CD4-positive, alpha-beta T cell (primary cell): ENCODE measurements around the gene SLC12A5. TPM values are rescaled to one million over a fixed set of nuclear protein-coding genes. Genes with fewer than 3 reads are reported as not detected.
A peak's percentile ranks its signal among the peaks of the same experiment; 100 is the strongest.
"Not testable (repeated sequence)": the region's sequence is repeated elsewhere in the genome, so short reads cannot be mapped to it uniquely, and the experiment has no call there.

Experiments used
- ATAC-seq: fragments of 200-7000 bp; cut with Tn5 transposase; one replicate; pipeline ENCODE4 v1.10.0; 2022; ENCODE audit warnings: mild to moderate bottlenecking; ENCODE audit not compliant: poor library complexity
- CTCF ChIA-PET: fragments of 350-600 bp; sonication (Branson Sonifier 250); formaldehyde crosslinking; loops from one replicate; lab custom pipeline; 2021; ENCODE audit warnings: antibody characterized with exemption, inconsistent platforms; lab: Charles Lee
- POLR2A ChIA-PET: fragments of 350-600 bp; sonication (Branson Sonifier 250); formaldehyde crosslinking; loops from one replicate; lab custom pipeline; 2021; ENCODE audit warnings: antibody characterized with exemption, inconsistent platforms; lab: Charles Lee
- DNase-seq, 14 experiments: peaks; one replicate each; pipeline ENCODE4 v3.0.0-alpha.2; 2013 to 2020; ENCODE audit warnings: mixed read lengths in 2 of 14
- H3K27ac ChIP-seq, 2 donors: one replicate each; pipeline versions ENCODE4 v1.5.1 to v1.7.0; 2013; ENCODE audit warnings: low read length in 2 of 2, low read depth in 1 of 2, mild to moderate bottlenecking in 1 of 2
- H3K27me3 ChIP-seq, 2 experiments: 1 replicate in 1 of 2; 2 replicates in 1 of 2; pipeline versions ENCODE4 v1.6.1 to v1.7.0; 2013; ENCODE audit warnings: low read length in 2 of 2, control low read depth in 1 of 2, mild to moderate bottlenecking in 1 of 2, moderate library complexity in 1 of 2; ENCODE audit not compliant: insufficient read depth in 2 of 2, control insufficient read depth in 1 of 2
- H3K36me3 ChIP-seq: one replicate; pipeline ENCODE4 v1.6.1; 2013; ENCODE audit warnings: low read length, control low read depth; ENCODE audit not compliant: insufficient read depth
- H3K4me1 ChIP-seq: one replicate; pipeline ENCODE4 v1.6.1; 2013; ENCODE audit warnings: low read length, control low read depth; ENCODE audit not compliant: insufficient read depth
- H3K4me3 ChIP-seq: one replicate; pipeline ENCODE4 v1.5.1; 2013; ENCODE audit warnings: mild to moderate bottlenecking, low read length, moderate library complexity
- H3K9me3 ChIP-seq, 2 experiments: 1 replicate in 1 of 2; 2 replicates in 1 of 2; pipeline versions ENCODE4 v1.6.1 to v1.7.0; 2013; ENCODE audit warnings: low read length in 2 of 2, mild to moderate bottlenecking in 2 of 2, control low read depth in 1 of 2, moderate library complexity in 1 of 2; ENCODE audit not compliant: control insufficient read depth in 1 of 2, insufficient read depth in 1 of 2
- H3K27ac Mint-ChIP-seq: one replicate; pipeline ENCODE4 v1.8.0; 2020; ENCODE audit warnings: mixed read lengths
- H3K27me3 Mint-ChIP-seq: one replicate; pipeline ENCODE4 v1.8.0; 2021; ENCODE audit warnings: mixed read lengths
- H3K36me3 Mint-ChIP-seq: one replicate; pipeline ENCODE4 v1.8.0; 2021; ENCODE audit warnings: low read depth, mixed read lengths
- H3K4me1 Mint-ChIP-seq: one replicate; pipeline ENCODE4 v1.8.0; 2021; ENCODE audit warnings: low read depth, mixed read lengths
- H3K4me3 Mint-ChIP-seq: one replicate; pipeline ENCODE4 v1.8.0; 2020; ENCODE audit warnings: mild to moderate bottlenecking, mixed read lengths
- H3K9me3 Mint-ChIP-seq: one replicate; pipeline ENCODE4 v1.8.0; 2020; ENCODE audit warnings: mixed read lengths
- CTCF ChIP-seq: fragments of 200-600 bp; IDR thresholded peaks from one replicate; pipeline ENCODE4 v1.8.0; 2022; ENCODE audit warnings: antibody characterized with exemption, mild to moderate bottlenecking
- intact Hi-C, 2 experiments: fragments of 100-400 bp; cut with DNase I in 1 of 2; cut with micrococcal nuclease in 1 of 2; formaldehyde crosslinking; loops; one replicate each; pipeline versions ENCODE4 v1.15.1 to v1.9.0; 2023 to 2025; cut with DNase I, micrococcal nuclease
- total RNA-seq, 174 experiments: library from RNA in 2 of 174; stranded (reverse) in 2 of 174; gene quantifications; one replicate each; pipeline ENCODE4 v1.2.3 and lab custom pipeline; 2021 to 2026

Gene SLC12A5
- total RNA-seq, 2 experiments from 2014 or later: 1.3 to 2.4 TPM

GRCh38 chr20:46089417-46090388, 60.7 kb downstream of the SLC12A5 start, which contains the start of gene NCOA5:
NCOA5 (minus strand) TSS chr20:46089962; CDS start chr20:46079424, 10,538 bp downstream.
- POLR2A ChIA-PET: interaction anchor here (1.3 to 1.5 kb wide), 2 partner anchors 155 to 275 kb away, joined by 5 to 10 read pairs; partner anchors contain the start of gene PCIF1
- Mint-ChIP-seq H3K27me3 (no peaks in the 10 kb centered on the region), H3K36me3 (peaks cover 20% of the 10 kb centered on the region), H3K9me3 (no peaks in the 10 kb centered on the region), H3K4me1 (peaks cover 54% of the 10 kb centered on the region), H3K4me3 (peak within 1 kb of the TSS; percentile 94), H3K27ac (peak within 1 kb of the TSS; percentile 86)
- Histone ChIP-seq H3K36me3 (no peaks in the 10 kb centered on the region), H3K9me3 (no peaks in the 10 kb centered on the region), H3K4me1 (peaks cover 22% of the 10 kb centered on the region), H3K27ac (peak within 1 kb of the TSS; percentile 67 to 85), H3K4me3 (peak within 1 kb of the TSS; percentile 95), H3K27me3 (peaks cover 0 to 3% of the 10 kb centered on the region in 2 experiments)
- TF ChIP-seq CTCF: no peak
- ATAC-seq (peak; percentile 90), DNase-seq (peak; percentile 86 to 97 (median 92))
- intact Hi-C loops: loop anchor here (1.0 to 5.0 kb wide), 8 partner anchors 75 to 297 kb away; partner anchors contain the start of genes ZNF335 (in 2 of the 2), DNTTIP1 (in 1 of the 2), PCIF1 (in 1 of the 2) and UBE2C (in 1 of the 2)
- CTCF ChIA-PET: interaction anchor here (1.1 kb wide), 1 partner anchor 103 kb away, joined by 3 read pairs; no protein-coding TSS in a partner anchor

GRCh38 chr20:46091622-46092535, 62.9 kb downstream of the SLC12A5 start:
- H3K36me3 ChIP-seq, CTCF ChIA-PET, H3K9me3 Mint-ChIP-seq, H3K4me3 Mint-ChIP-seq, ATAC-seq, H3K27ac ChIP-seq, H3K27me3 Mint-ChIP-seq, H3K4me3 ChIP-seq, POLR2A ChIA-PET, H3K9me3 ChIP-seq, H3K27me3 ChIP-seq, H3K27ac Mint-ChIP-seq: not testable (repeated sequence)
- peaks cover 33% of the 10 kb centered on the region for H3K4me1 Mint-ChIP-seq
- DNase-seq: peak in 1 of 14 experiments; percentile 23
- peaks cover 17% of the 10 kb centered on the region for H3K4me1 ChIP-seq
- H3K36me3 Mint-ChIP-seq: peaks cover 17% of the 10 kb centered on the region
- intact Hi-C loops: loop anchor here in 1 of 2 experiments (2.0 kb wide), 1 partner anchor 273 kb away; no protein-coding TSS in a partner anchor

GRCh38 chr20:46093531-46093930, 64.5 kb downstream of the SLC12A5 start:
- no peak overlapping the region for H3K4me3 ChIP-seq
- intact Hi-C loops: no loop called here
- Mint-ChIP-seq H3K4me3 (no peak overlapping the region), H3K27ac (no peak overlapping the region), H3K4me1 (peaks cover 16% of the 10 kb centered on the region), H3K27me3 (peaks cover 21% of the 10 kb centered on the region), H3K36me3 (peaks cover 5% of the 10 kb centered on the region), H3K9me3 (no peaks in the 10 kb centered on the region)
- ATAC-seq (no peak), DNase-seq (no peak)
- H3K9me3 ChIP-seq: no peaks in the 10 kb centered on the region
- peaks cover 7 to 8% of the 10 kb centered on the region in 2 experiments for H3K27me3 ChIP-seq
- ChIA-PET CTCF (no interaction called here), POLR2A (no interaction called here)
- no peaks in the 10 kb centered on the region for H3K36me3 ChIP-seq
- TF ChIP-seq CTCF: no peak
- no peak overlapping the region for H3K27ac ChIP-seq
- H3K4me1 ChIP-seq: peaks cover 8% of the 10 kb centered on the region
